AG20443 (cell line): ENCODE measurements around the gene PALS1.
A peak's percentile ranks its signal among the peaks of the same experiment; 100 is the strongest.

Source experiments
- DNase-seq: peaks from one replicate; pipeline ENCODE4 v3.0.0; 2012; ENCODE audit warnings: low spot score, mixed read lengths

PALS1 gene

GRCh38 chr14:67241411-67242167, at the start of gene PALS1:
TSS of gene PALS1 (plus strand) at chr14:67241435. CDS start at chr14:67279171, 37,736 bp downstream.
- DNase-seq, result peak; percentile 69

GRCh38 chr14:67191768-67192290, 49.4 kb upstream of the PALS1 start:
- no peak for DNase-seq

- no peak for DNase-seq
Measured at GRCh38 chr14:67192366-67192765, 48.9 kb upstream of the PALS1 start.

GRCh38 chr14:67195279-67195678, 46.0 kb upstream of the PALS1 start:
- DNase-seq, result no peak

- DNase-seq, result no peak
Measured at GRCh38 chr14:67199016-67199415, 42.2 kb upstream of the PALS1 start.

GRCh38 chr14:67207810-67208209, 33.4 kb upstream of the PALS1 start:
- DNase-seq, result no peak

GRCh38 chr14:67218126-67218525, 23.1 kb upstream of the PALS1 start:
- no peak for DNase-seq

- peak; percentile 40 for DNase-seq
Measured at GRCh38 chr14:67221248-67221981, 19.8 kb upstream of the PALS1 start.

- no peak for DNase-seq
Measured at GRCh38 chr14:67221982-67222328, 19.3 kb upstream of the PALS1 start.

GRCh38 chr14:67225523-67225922, 15.7 kb upstream of the PALS1 start:
- no peak for DNase-seq

GRCh38 chr14:67228325-67228984, 12.8 kb upstream of the PALS1 start:
- DNase-seq, result peak; percentile 26

- no peak for DNase-seq
Measured at GRCh38 chr14:67232066-67232465, 9.2 kb upstream of the PALS1 start.

- no peak for DNase-seq
Measured at GRCh38 chr14:67232621-67233020, 8.6 kb upstream of the PALS1 start.

GRCh38 chr14:67237591-67237990, 3.6 kb upstream of the PALS1 start:
- no peak for DNase-seq

GRCh38 chr14:67239582-67239981, 1.7 kb upstream of the PALS1 start:
- DNase-seq, result no peak

GRCh38 chr14:67240168-67240932, 885 bp upstream of the PALS1 start:
- peak; percentile 44 for DNase-seq

- DNase-seq, result peak; percentile 98
Measured at GRCh38 chr14:67240978-67241410, 241 bp upstream of the PALS1 start.

GRCh38 chr14:67242168-67242420, 859 bp downstream of the PALS1 start:
- no peak for DNase-seq

GRCh38 chr14:67245104-67245503, 3.9 kb downstream of the PALS1 start:
- no peak for DNase-seq

- no peak for DNase-seq
Measured at GRCh38 chr14:67251573-67252226, 10.5 kb downstream of the PALS1 start.

GRCh38 chr14:67253076-67253635, 11.9 kb downstream of the PALS1 start:
- no peak for DNase-seq
